OCI-M2 (cell line): ENCODE data around the gene ISLR2.
"Not testable (repeated sequence)": the region's sequence is repeated elsewhere in the genome, so short reads cannot be mapped to it uniquely, and the experiment has no call there.

Experiments
- DNase-seq: peaks from one replicate; lab custom pipeline; 2025; ENCODE audit not compliant: unreplicated experiment; lab: John Stamatoyannopoulos, UW

ISLR2 gene

GRCh38 chr15:74155766-74156417 is 25.5 kb downstream of the ISLR2 start:
- DNase-seq, result no peak

GRCh38 chr15:74156678-74157411 is 26.5 kb downstream of the ISLR2 start:
- DNase-seq, result no peak

- DNase-seq, result no peak
These were observed 27.8 kb downstream of the ISLR2 start for GRCh38 chr15:74157868-74158827.

- DNase-seq, result no peak
These were observed 28.7 kb downstream of the ISLR2 start for GRCh38 chr15:74158855-74159650.

- no peak for DNase-seq
These were observed 29.4 kb downstream of the ISLR2 start for GRCh38 chr15:74159773-74160172.

GRCh38 chr15:74160390-74160789 is 30.0 kb downstream of the ISLR2 start:
- not testable (repeated sequence) for DNase-seq

- not testable (repeated sequence) for DNase-seq
These were observed 31.8 kb downstream of the ISLR2 start for GRCh38 chr15:74162195-74162536.

- no peak for DNase-seq
These were observed 35.1 kb downstream of the ISLR2 start for GRCh38 chr15:74165461-74165860.

GRCh38 chr15:74167891-74168331 is 37.5 kb downstream of the ISLR2 start:
- no peak for DNase-seq

- DNase-seq, result no peak
These were observed 38.3 kb downstream of the ISLR2 start for GRCh38 chr15:74168711-74169126.

- DNase-seq, result no peak
These were observed 39.9 kb downstream of the ISLR2 start for GRCh38 chr15:74170071-74170844.

GRCh38 chr15:74170875-74171578 is 40.6 kb downstream of the ISLR2 start:
- no peak for DNase-seq

- DNase-seq, result no peak
These were observed 41.7 kb downstream of the ISLR2 start for GRCh38 chr15:74171965-74172541.

GRCh38 chr15:74172701-74173379 is 42.5 kb downstream of the ISLR2 start:
- no peak for DNase-seq

- DNase-seq, result no peak
These were observed 43.2 kb downstream of the ISLR2 start, which contains the start of gene ISLR for GRCh38 chr15:74173380-74174218. TSS of gene ISLR (plus strand) at chr15:74173710. CDS start at chr15:74174859, 1,149 bp downstream.

- DNase-seq, result no peak
These were observed 44.0 kb downstream of the ISLR2 start for GRCh38 chr15:74174219-74174957.

GRCh38 chr15:74174958-74175253 is 44.5 kb downstream of the ISLR2 start:
- DNase-seq, result no peak
